HepG2 (cell line): ENCODE data around the gene VKORC1. TPM values are rescaled to one million over a fixed set of nuclear protein-coding genes. Genes with fewer than 3 reads are reported as not detected.

Source experiments
- ATAC-seq: fragments of 200-7000 bp; cut with Tn5 transposase; 3 replicates; pipeline ENCODE4 v1.9.1; 2020; ENCODE audit warnings: mild to moderate bottlenecking, moderate library complexity
- BruUV-seq: library from RNA; stranded (reverse); fragments of 400-500 nt; replicated peaks from 2 replicates; lab custom pipeline; 2021; lab: Mats Ljungman, UMichigan
- CTCF ChIA-PET: fragments of 300-600 bp; formaldehyde crosslinking; extraction: SDS; loops from one replicate; lab custom pipeline; 2021; ENCODE audit warnings: low total read pairs, inconsistent platforms, low intra/inter-chr PET ratio; lab: Yijun Ruan, JAX
- POLR2A ChIA-PET: fragments of 350-600 bp; sonication (Branson Sonifier 250); formaldehyde crosslinking; loops from one replicate; lab custom pipeline; 2020; ENCODE audit warnings: antibody characterized with exemption, inconsistent platforms; lab: Yijun Ruan, JAX
- DNase-seq: peaks from one replicate; pipeline ENCODE4 v3.0.0-alpha.2; 2015; ENCODE audit warnings: low spot score
- FAIRE-seq: peaks from 3 replicates; lab custom pipeline; 2011; peaks lifted over from hg19 to GRCh38; lab: Jason Lieb, UNC
- H2AFZ ChIP-seq: one replicate; pipeline ENCODE4 v1.6.1; 2011; ENCODE audit warnings: low read length, inconsistent platforms
- H3K27ac ChIP-seq: fragments of 300-600 bp; 3 replicates; pipeline ENCODE4 v1.8.0; 2011; ENCODE audit warnings: mixed run types, mild to moderate bottlenecking, mixed read lengths, low read length, inconsistent platforms; ENCODE audit not compliant: insufficient read depth; ENCODE audit errors: extremely low read length
- H3K27me3 ChIP-seq, 2 experiments: fragments of 200-600 bp in 1 of 2; 2 replicates in 1 of 2; 3 replicates in 1 of 2; pipeline versions ENCODE4 v1.6.0 to v1.8.0; 2011; ENCODE audit warnings: low read length in 2 of 2, mild to moderate bottlenecking in 2 of 2, moderate library complexity in 2 of 2, inconsistent platforms in 1 of 2; ENCODE audit not compliant: insufficient read depth in 2 of 2, control insufficient read depth in 1 of 2
- H3K36me3 ChIP-seq, 2 experiments: fragments of 200-600 bp in 1 of 2; replicated peaks in 1 of 2; 2 replicates in 1 of 2; 3 replicates in 1 of 2; pipeline versions ENCODE4 v1.5.1 to v1.8.0; 2011; ENCODE audit warnings: low read length in 2 of 2, inconsistent platforms in 1 of 2; ENCODE audit not compliant: insufficient read depth in 2 of 2, control insufficient read depth in 1 of 2
- H3K4me1 ChIP-seq: 2 replicates; pipeline ENCODE4 v1.5.1; 2012; ENCODE audit warnings: low read length, inconsistent platforms; ENCODE audit not compliant: insufficient read depth
- H3K4me2 ChIP-seq: 2 replicates; pipeline ENCODE4 v1.6.0; 2011; ENCODE audit warnings: low read depth, low read length, inconsistent platforms
- H3K4me3 ChIP-seq, 3 experiments: fragments of 200-600 bp in 1 of 3; sonication (generic), shearing (Covaris generic) in 1 of 3; replicated peaks in 1 of 3; 2 replicates each; pipeline ENCODE4 v1.5.1; 2011 to 2016; ENCODE audit warnings: low read length in 3 of 3, inconsistent platforms in 2 of 3, low read depth in 2 of 3, mild to moderate bottlenecking in 2 of 3, control low read depth in 1 of 3, mixed read lengths in 1 of 3; ENCODE audit not compliant: insufficient read depth in 1 of 3
- H3K79me2 ChIP-seq: one replicate; pipeline ENCODE4 v1.6.1; 2011; ENCODE audit warnings: low read length, inconsistent platforms; ENCODE audit not compliant: insufficient read depth
- H3K9ac ChIP-seq: 2 replicates; pipeline ENCODE4 v1.6.0; 2011; ENCODE audit warnings: mild to moderate bottlenecking, low read depth, low read length, inconsistent platforms; ENCODE audit not compliant: insufficient read depth
- H3K9me3 ChIP-seq: 2 replicates; pipeline ENCODE4 v1.5.1; 2012; ENCODE audit warnings: mild to moderate bottlenecking, low read length
- H4K20me1 ChIP-seq: 2 replicates; pipeline ENCODE4 v1.6.0; 2011; ENCODE audit warnings: inconsistent platforms, mild to moderate bottlenecking, low read length, moderate library complexity; ENCODE audit not compliant: insufficient read depth
- MAZ ChIP-seq, 2 experiments: sonication (generic) in 1 of 2; formaldehyde crosslinking in 1 of 2; IDR thresholded peaks; 2 replicates each; pipeline versions ENCODE4 v1.5.0 to v1.6.1; 2012 to 2020; ENCODE audit warnings: low read depth in 2 of 2, mild to moderate bottlenecking in 2 of 2, borderline replicate concordance in 1 of 2, improper control_type of control experiment in 1 of 2, low read length in 1 of 2, missing genetic modification reagents in 1 of 2, moderate library complexity in 1 of 2
- MTA1 ChIP-seq: sonication (generic); formaldehyde crosslinking; IDR thresholded peaks from 2 replicates; pipeline ENCODE4 v1.4.0; 2020; ENCODE audit warnings: missing genetic modification reagents, mild to moderate bottlenecking, borderline replicate concordance
- NFRKB ChIP-seq: fragments of 450-650 bp; IDR thresholded peaks from 2 replicates; pipeline ENCODE4 v1.6.1; 2017
- THAP8 ChIP-seq: sonication (generic); formaldehyde crosslinking; IDR thresholded peaks from 2 replicates; pipeline ENCODE4 v1.5.1; 2020; ENCODE audit warnings: missing genetic modification reagents, mild to moderate bottlenecking, borderline replicate concordance
- YEATS2 ChIP-seq: sonication (generic); formaldehyde crosslinking; IDR thresholded peaks from 2 replicates; pipeline ENCODE4 v1.4.0; 2020; ENCODE audit warnings: missing genetic modification reagents, borderline replicate concordance
- ZNF501 ChIP-seq: sonication (generic); formaldehyde crosslinking; IDR thresholded peaks from 2 replicates; pipeline ENCODE4 v1.5.1; 2020; ENCODE audit warnings: mild to moderate bottlenecking, moderate library complexity, missing genetic modification reagents
- ZNF598 ChIP-seq: sonication (generic); formaldehyde crosslinking; IDR thresholded peaks from 2 replicates; pipeline ENCODE4 v1.5.1; 2020; ENCODE audit warnings: mild to moderate bottlenecking, missing genetic modification reagents, borderline replicate concordance
- ZNF674 ChIP-seq: sonication (generic); formaldehyde crosslinking; IDR thresholded peaks from 2 replicates; pipeline ENCODE4 v1.5.0; 2020; ENCODE audit warnings: low read depth, mild to moderate bottlenecking, missing genetic modification reagents
- ZNF687 ChIP-seq: sonication (generic); formaldehyde crosslinking; IDR thresholded peaks from 2 replicates; pipeline ENCODE4 v1.5.1; 2020; ENCODE audit warnings: mild to moderate bottlenecking, missing genetic modification reagents, moderate library complexity
- ZSCAN20 ChIP-seq: sonication (generic); formaldehyde crosslinking; IDR thresholded peaks from 2 replicates; pipeline ENCODE4 v1.4.0; 2020; ENCODE audit warnings: missing genetic modification reagents, mild to moderate bottlenecking, borderline replicate concordance
- ZSCAN29 ChIP-seq: sonication (generic); formaldehyde crosslinking; conservative IDR thresholded peaks from 2 replicates; pipeline ENCODE4 v1.4.0; 2020; ENCODE audit warnings: mild to moderate bottlenecking, missing genetic modification reagents
- WGBS: methylation state at CpG from one replicate; pipeline ENCODE4 v1.1.6; 2017; ENCODE audit warnings: low lambda C conversion rate; 5-methylcytosine and 5-hydroxymethylcytosine counted together
- in situ Hi-C: cut with HindIII; loops from 2 replicates; pipeline ENCODE4 v1.10.0; 2017; ENCODE audit warnings: low pct_unique_long_range_greater_than_20kb; ENCODE audit not compliant: extremely low pct_ligation_motif_present
- intact Hi-C: fragments of 100-400 bp; cut with micrococcal nuclease; formaldehyde crosslinking; loops from one replicate; pipeline ENCODE4 v1.10.0; 2022; ENCODE audit not compliant: unreplicated experiment
- polyA plus RNA-seq, 8 experiments: library from polyadenylated mRNA; depleted of rRNA in 3 of 8; stranded (reverse) in 7 of 8; unstranded in 1 of 8; fragments of >200 nt; fragmentation: Illumina TruSeq in 4 of 8; extraction: Trizol in 4 of 8; gene quantifications; 2 replicates each; pipeline versions ENCODE4 v1.2.1 to v1.2.3, GENCODE V29; 2011 to 2016; ENCODE audit warnings: low read depth in 4 of 8, missing spikeins in 1 of 8, mixed read lengths in 1 of 8; ENCODE audit not compliant: insufficient read depth in 1 of 8
- total RNA-seq, 5 experiments: library from RNA; depleted of rRNA; stranded (reverse); fragments of >200 nt; fragmentation: Illumina TruSeq; extraction: Trizol; gene quantifications; 2 replicates each; pipeline ENCODE4 v1.2.3, GENCODE V29; 2016; ENCODE audit warnings: low read depth in 1 of 5

VKORC1 gene
- total and polyA plus RNA-seq, 2 of the 13 experiments (the other 11 are each of a cell fraction or from before 2014, with no cell fraction given) = 141 to 615 TPM

GRCh38 chr16:31136287-31136662 lies 41.7 kb upstream of the VKORC1 start:
- no peak for FAIRE-seq
- H3K4me2 ChIP-seq = peak overlapping the region; percentile 77; the same call in 1 of the 2 replicates

GRCh38 chr16:31135535-31136286 lies 41.1 kb upstream of the VKORC1 start, which contains the start of gene PRSS8:
Gene PRSS8 (minus strand): TSS chr16:31135727. CDS start chr16:31135498, 229 bp downstream.
- ATAC-seq (peak; percentile 25), FAIRE-seq (peak; percentile 59), DNase-seq (no peak)
- no peaks in the 10 kb centered on the region for H4K20me1 ChIP-seq
- intact Hi-C loops = no loop called here
- POLR2A ChIA-PET = interaction anchor here (1.0 to 11.4 kb wide), 5 partner anchors 14 to 378 kb away, joined by 3 to 275 read pairs (median 4); partner anchors contain the start of genes KAT8 and ZNF668
- peak within 1 kb of the TSS; percentile 25 for H3K9ac ChIP-seq
- no TSS peak for BruUV-seq
- no peaks in the 10 kb centered on the region for H3K9me3 ChIP-seq
- no peaks in the 10 kb centered on the region for H3K79me2 ChIP-seq
- H3K36me3 ChIP-seq = peaks cover under 1 to 2% of the 10 kb centered on the region in 2 experiments; a peak in 3 of 5 replicates
- peaks cover 56% of the 10 kb centered on the region for H3K4me1 ChIP-seq
- H3K4me3 ChIP-seq = peak within 1 kb of the TSS; percentile 35 to 69 (median 40)
- CTCF ChIA-PET = no interaction called here
- in situ Hi-C loops = no loop called here
- H3K4me2 ChIP-seq = peak within 1 kb of the TSS; percentile 77
- H3K27ac ChIP-seq = no peak within 1 kb of the TSS
- no peak within 1 kb of the TSS for H2AFZ ChIP-seq
- H3K27me3 ChIP-seq = peaks cover 2 to 3% of the 10 kb centered on the region in 2 experiments; a peak in 2 of 5 replicates
- WGBS = 11% methylated on average over 13 of the region's 22 CpGs
- TF ChIP-seq YEATS2 (CRISPR knock-in tag) = no peak
- TF ChIP-seq ZNF674 (CRISPR knock-in tag) = no peak
- no peak for TF ChIP-seq ZSCAN20 (CRISPR knock-in tag)
- TF ChIP-seq THAP8 (CRISPR knock-in tag) = no peak
- peak; percentile 99 for TF ChIP-seq ZSCAN29 (CRISPR knock-in tag)
- peak; percentile 65 for TF ChIP-seq ZNF687 (CRISPR knock-in tag)
- TF ChIP-seq ZNF598 = 0 out of 2 replicates have a peak, but pooled peaks have one; percentile 64
- TF ChIP-seq NFRKB = 0 out of 2 replicates have a peak, but pooled peaks have one; percentile 36
- peak; percentile 22; the same call in 1 of the 2 replicates for TF ChIP-seq ZNF501 (CRISPR knock-in tag)
- TF ChIP-seq MTA1 = peak; percentile 42; the same call in 1 of the 2 replicates

More at GRCh38 chr16:31136287-31136662, 41.7 kb upstream of the VKORC1 start:
- Histone ChIP-seq H3K4me1 (peaks cover 62% of the 10 kb centered on the region), H3K27ac (no peak overlapping the region), H3K27me3 (peaks cover 2 to 3% of the 10 kb centered on the region in 2 experiments; a peak in 2 of 5 replicates), H3K36me3 (no peaks in the 10 kb centered on the region; a peak in 2 of 5 replicates), H3K9me3 (no peaks in the 10 kb centered on the region), H3K79me2 (no peaks in the 10 kb centered on the region), H2AFZ (no peak overlapping the region)
- POLR2A ChIA-PET = interaction anchor here (1.0 to 11.4 kb wide), 4 partner anchors 15 to 377 kb away, joined by 3 to 275 read pairs (median 5); partner anchors contain the start of genes KAT8 and ZNF668
- intact Hi-C loops = no loop called here
- no TSS peak for BruUV-seq
- TF ChIP-seq MAZ (IDR thresholded peaks at IDR 0.05; ENCODE audit: borderline replicate concordance, low read depth, low read length) (no peak), MAZ (CRISPR knock-in tag; IDR thresholded peaks at IDR 0.05; ENCODE audit: low read depth) (no peak)
- TF ChIP-seq, all 625 proteins: peak for 0
- WGBS = 41% methylated on average over 6 of the region's 6 CpGs
- H3K9ac ChIP-seq = peak overlapping the region; percentile 6; the same call in 1 of the 2 replicates
- DNase-seq (no peak), ATAC-seq (no peak)
- H4K20me1 ChIP-seq = no peaks in the 10 kb centered on the region
- in situ Hi-C loops = no loop called here
- CTCF ChIA-PET = no interaction called here
- H3K4me3 ChIP-seq = peak overlapping the region in 1 of 3 experiments; percentile 69; a peak in 2 of 6 replicates
